Measurements from ENCODE around the gene SCML1. TPM values are rescaled to one million over a fixed set of nuclear protein-coding genes. Genes with fewer than 3 reads are reported as not detected.

SCML1 gene
- total RNA-seq, 4 donors from 2014 or later: 14.8 to 25.9 (median 20.5) TPM

GRCh38 chrX:17719711-17720110, 17.6 kb upstream of the SCML1 start:
- no peak for TF ChIP-seq CTCF (IDR thresholded peaks at IDR 0.05)
- DNase-seq (ENCODE audit: low spot score) (no peak), ATAC-seq (ENCODE audit: low FRiP score) (no peak)

GRCh38 chrX:17721715-17722114, 15.6 kb upstream of the SCML1 start:
- TF ChIP-seq CTCF (IDR thresholded peaks at IDR 0.05): no peak
- DNase-seq (ENCODE audit: low spot score) (no peak), ATAC-seq (ENCODE audit: low FRiP score) (no peak)

GRCh38 chrX:17725181-17725580, 12.1 kb upstream of the SCML1 start:
- DNase-seq (ENCODE audit: low spot score) (no peak), ATAC-seq (ENCODE audit: low FRiP score) (no peak)
- no peak for TF ChIP-seq CTCF (IDR thresholded peaks at IDR 0.05)

GRCh38 chrX:17732138-17732783, 5.0 kb upstream of the SCML1 start:
- ATAC-seq (ENCODE audit: low FRiP score) (no peak), DNase-seq (ENCODE audit: low spot score) (no peak)
- TF ChIP-seq CTCF (IDR thresholded peaks at IDR 0.05): no peak

GRCh38 chrX:17735406-17735805, 1.9 kb upstream of the SCML1 start:
- DNase-seq (ENCODE audit: low spot score): no peak
- ATAC-seq (ENCODE audit: low FRiP score): no peak
- TF ChIP-seq CTCF (IDR thresholded peaks at IDR 0.05): no peak

- DNase-seq (ENCODE audit: low spot score): no peak
- TF ChIP-seq CTCF (IDR thresholded peaks at IDR 0.05): no peak
- no peak for ATAC-seq (ENCODE audit: low FRiP score)
Measured at GRCh38 chrX:17736478-17736855, 826 bp upstream of the SCML1 start.

GRCh38 chrX:17737710-17737985, 355 bp downstream of the SCML1 start:
- ATAC-seq (ENCODE audit: low FRiP score): no peak
- no peak for TF ChIP-seq CTCF (IDR thresholded peaks at IDR 0.05)
- DNase-seq (ENCODE audit: low spot score): no peak
